Psoas muscle (tissue), 8 donors: ENCODE data around the gene MYO10. TPM values are rescaled to one million over a fixed set of nuclear protein-coding genes. Genes with fewer than 3 reads are reported as not detected.

Experiments
- ATAC-seq, 4 donors: fragments of 200-7000 bp; cut with Tn5 transposase; one replicate each; pipeline ENCODE4 v1.9.1; 2020; ENCODE audit warnings: moderate library complexity in 3 of 4, mild to moderate bottlenecking in 2 of 4
- DNase-seq, 2 donors: peaks; one replicate each; pipeline ENCODE4 v3.0.0-alpha.2; 2020
- H3K27ac ChIP-seq: fragments of 200-600 bp; one replicate; pipeline ENCODE4 v1.8.0; 2022
- H3K27me3 ChIP-seq, 3 donors: fragments of 200-600 bp in 1 of 3; one replicate each; pipeline versions ENCODE4 v1.6.1 to v1.8.0; 2013 to 2022; ENCODE audit warnings: low read length in 2 of 3, mild to moderate bottlenecking in 2 of 3, moderate library complexity in 1 of 3; ENCODE audit not compliant: insufficient read depth in 3 of 3
- H3K36me3 ChIP-seq, 2 donors: fragments of 200-600 bp in 1 of 2; one replicate each; pipeline versions ENCODE4 v1.6.1 to v1.8.0; 2013 to 2022; ENCODE audit warnings: low read depth in 1 of 2, mild to moderate bottlenecking in 1 of 2, moderate library complexity in 1 of 2; ENCODE audit not compliant: insufficient read depth in 1 of 2
- H3K4me1 ChIP-seq: fragments of 200-600 bp; one replicate; pipeline ENCODE4 v1.8.0; 2022
- H3K4me3 ChIP-seq: fragments of 200-600 bp; one replicate; pipeline ENCODE4 v1.8.0; 2022; ENCODE audit warnings: mild to moderate bottlenecking
- H3K9me3 ChIP-seq: fragments of 200-600 bp; one replicate; pipeline ENCODE4 v1.8.0; 2022
- CTCF ChIP-seq: fragments of 200-600 bp; IDR thresholded peaks from one replicate; pipeline ENCODE4 v1.8.0; 2022; ENCODE audit warnings: antibody characterized with exemption
- WGBS, 3 donors: extraction: QIAGEN DNeasy Blood & Tissue Kit; methylation state at CpG; one replicate each; pipeline versions ENCODE4 v1.1.6 to v1.1.7; 2013; 5-methylcytosine and 5-hydroxymethylcytosine counted together
- intact Hi-C, 2 donors: fragments of 100-400 bp; cut with DNase I; formaldehyde crosslinking; loops; one replicate each; pipeline versions ENCODE4 v1.11.0 to v1.14.2; 2022
- polyA plus RNA-seq, 3 donors: library from polyadenylated mRNA; stranded (reverse); fragments of 200-250 nt; gene quantifications; one replicate each; pipeline ENCODE4 v1.2.3, GENCODE V29; 2013
- total RNA-seq, 4 donors: library from RNA; stranded (reverse); fragmentation: NEBNext Ultra II Directional in 2 of 4; extraction: Animal tissue kit (Norgen Biotek cat#: 25700) in 2 of 4; gene quantifications; one replicate each; pipeline versions ENCODE4 v1.2.1 to v1.2.4, GENCODE V29; 2021 to 2023
- donor health status: healthy with polysubstance abuse.
- donor health status: DM: no; HTN: no; CAD: no; lungs with moderate emphysema.
- donor health status: Bipolar disorder and iron deficiency.
- donor health status: healthy.
- donor health status: DM: yes; HTN: yes; CAD: no.
- donor health status: DM: no; HTN: no; CAD: no.
- donor health status: DM: no; HTN: no; CAD: no.
- donor health status: DM: yes; HTN: yes; CAD: no.

MYO10 gene
- total and polyA plus RNA-seq, 7 donors: 1.8 to 10.9 (median 10.0) TPM

- DNase-seq (no peak), ATAC-seq (no peak)
- Histone ChIP-seq H3K9me3 (no peaks in the 10 kb centered on the region), H3K27me3 (no peaks in the 10 kb centered on the region), H3K4me1 (no peaks in the 10 kb centered on the region), H3K27ac (no peak overlapping the region), H3K36me3 (no peaks in the 10 kb centered on the region), H3K4me3 (no peak overlapping the region)
- TF ChIP-seq CTCF: no peak
- 82 to 86% (median 86%) methylated on average over 13 of the region's 13 CpGs for WGBS, 3 donors
- intact Hi-C loops: loop anchor here (2.0 to 5.0 kb wide), 2 partner anchors 340 to 396 kb away; no protein-coding TSS in a partner anchor
These were observed 143.4 kb downstream of the MYO10 start for GRCh38 chr5:16792598-16793275.

GRCh38 chr5:16791904-16792597 lies 144.0 kb downstream of the MYO10 start:
- WGBS, 3 donors: 58 to 76% (median 60%) methylated on average over 10 of the region's 10 CpGs
- no peaks in the 10 kb centered on the region for H3K9me3 ChIP-seq
- no peaks in the 10 kb centered on the region for H3K27me3 ChIP-seq
- no peak overlapping the region for H3K27ac ChIP-seq
- H3K4me3 ChIP-seq: peak overlapping the region; percentile 26
- TF ChIP-seq CTCF: no peak
- ATAC-seq (peak in 1 of 4 donors; percentile 27), DNase-seq (no peak)
- no peaks in the 10 kb centered on the region for H3K4me1 ChIP-seq
- intact Hi-C loops: loop anchor here (2.0 to 5.0 kb wide), 3 partner anchors 340 to 399 kb away; no protein-coding TSS in a partner anchor
- no peaks in the 10 kb centered on the region for H3K36me3 ChIP-seq

GRCh38 chr5:16791036-16791705 lies 144.9 kb downstream of the MYO10 start:
- H3K27ac ChIP-seq: no peak overlapping the region
- H3K9me3 ChIP-seq: no peaks in the 10 kb centered on the region
- DNase-seq: no peak
- 17 to 31% (median 19%) methylated on average over 6 of the region's 6 CpGs for WGBS, 3 donors
- TF ChIP-seq CTCF: peak; percentile 84
- H3K27me3 ChIP-seq: no peaks in the 10 kb centered on the region
- peak overlapping the region; percentile 26 for H3K4me3 ChIP-seq
- ATAC-seq: peak; percentile 46 to 86 (median 70)
- intact Hi-C loops: loop anchor here (2.0 to 5.0 kb wide), 2 partner anchors 341 to 400 kb away; no protein-coding TSS in a partner anchor
- no peaks in the 10 kb centered on the region for H3K4me1 ChIP-seq
- no peaks in the 10 kb centered on the region for H3K36me3 ChIP-seq

- no peak overlapping the region for H3K27ac ChIP-seq
- ATAC-seq (no peak), DNase-seq (no peak)
- intact Hi-C loops: loop anchor here in 1 of 2 donors (10.0 kb wide), 1 partner anchor 304 kb away; no protein-coding TSS in a partner anchor
- H3K4me1 ChIP-seq: peaks cover 12% of the 10 kb centered on the region
- H3K9me3 ChIP-seq: no peaks in the 10 kb centered on the region
- no peak overlapping the region for H3K4me3 ChIP-seq
- WGBS, 3 donors: 83 to 95% (median 84%) methylated on average over 5 of the region's 5 CpGs
- TF ChIP-seq CTCF: no peak
- no peaks in the 10 kb centered on the region for H3K27me3 ChIP-seq
- H3K36me3 ChIP-seq: no peaks in the 10 kb centered on the region
These were observed 147.1 kb downstream of the MYO10 start for GRCh38 chr5:16788957-16789356.
